ENCODE data around the gene B3GNT4.
"Not testable (repeated sequence)": the region's sequence is repeated elsewhere in the genome, so short reads cannot be mapped to it uniquely, and the experiment has no call there.

Gene B3GNT4

DNA sequence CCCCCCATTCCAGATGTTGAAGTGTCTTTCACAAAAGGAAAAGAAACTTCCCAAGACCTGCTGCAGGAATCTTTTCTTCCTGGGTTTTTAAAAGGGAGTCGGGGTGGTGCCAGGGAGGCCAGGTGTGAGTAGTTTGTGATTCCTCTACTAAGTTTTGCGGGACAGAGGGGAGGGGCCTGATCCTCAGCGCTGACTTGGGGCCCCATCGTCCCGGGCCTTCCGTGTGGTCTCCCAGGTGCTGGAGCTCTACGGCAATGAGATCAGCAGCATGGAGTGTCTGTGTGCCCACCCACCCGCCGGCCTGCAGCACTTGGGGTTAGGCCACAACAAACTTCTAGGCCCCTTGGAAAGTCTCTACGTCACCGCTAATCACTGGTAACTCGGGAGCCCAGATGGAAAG is 16.0 kb upstream of the B3GNT4 start:
- DNase-seq (ENCODE audit: low read depth, low spot score) = no peak

DNA sequence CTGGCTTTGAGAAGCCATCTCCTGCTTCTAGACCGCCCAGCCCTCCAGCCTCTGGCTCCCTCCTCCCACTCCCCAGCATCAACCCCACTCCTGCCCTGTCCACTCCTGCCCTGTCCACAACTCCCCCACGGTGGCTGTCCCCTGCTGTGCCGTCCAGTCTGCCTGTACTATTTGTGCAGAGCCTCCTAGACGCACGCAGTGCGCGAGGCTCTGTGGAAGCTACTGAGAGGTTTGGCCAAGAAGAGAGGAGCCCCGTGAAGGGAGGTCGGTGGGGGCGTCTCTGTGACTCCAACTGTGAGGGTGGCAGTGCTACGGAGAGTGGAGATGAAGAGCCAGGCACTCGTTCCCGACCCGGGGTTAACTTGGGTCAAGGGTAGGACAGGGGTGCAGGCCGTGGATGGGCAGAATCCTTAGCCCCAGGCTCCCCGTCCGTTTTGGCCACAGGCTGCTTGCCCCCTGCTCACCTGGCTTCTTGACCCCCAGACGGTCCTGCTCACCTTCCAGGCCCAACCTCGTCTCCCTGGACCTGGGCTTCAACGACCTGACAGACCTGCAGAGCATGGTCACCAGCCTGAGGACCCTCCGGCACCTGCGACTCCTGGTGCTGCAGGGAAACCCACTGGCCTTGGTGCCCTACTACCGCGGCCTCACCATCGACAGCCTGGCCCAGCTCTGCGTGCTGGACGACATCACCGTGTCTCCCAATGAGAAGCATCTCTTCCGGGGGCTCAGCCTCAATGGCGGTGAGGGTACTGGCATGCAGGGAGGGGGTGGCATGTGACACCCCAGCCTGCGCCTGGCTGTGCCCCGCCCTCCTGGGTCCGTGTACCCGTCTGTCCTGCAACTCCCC is 13.7 kb upstream of the B3GNT4 start:
- no peak for DNase-seq (ENCODE audit: low read depth, low spot score)

DNA sequence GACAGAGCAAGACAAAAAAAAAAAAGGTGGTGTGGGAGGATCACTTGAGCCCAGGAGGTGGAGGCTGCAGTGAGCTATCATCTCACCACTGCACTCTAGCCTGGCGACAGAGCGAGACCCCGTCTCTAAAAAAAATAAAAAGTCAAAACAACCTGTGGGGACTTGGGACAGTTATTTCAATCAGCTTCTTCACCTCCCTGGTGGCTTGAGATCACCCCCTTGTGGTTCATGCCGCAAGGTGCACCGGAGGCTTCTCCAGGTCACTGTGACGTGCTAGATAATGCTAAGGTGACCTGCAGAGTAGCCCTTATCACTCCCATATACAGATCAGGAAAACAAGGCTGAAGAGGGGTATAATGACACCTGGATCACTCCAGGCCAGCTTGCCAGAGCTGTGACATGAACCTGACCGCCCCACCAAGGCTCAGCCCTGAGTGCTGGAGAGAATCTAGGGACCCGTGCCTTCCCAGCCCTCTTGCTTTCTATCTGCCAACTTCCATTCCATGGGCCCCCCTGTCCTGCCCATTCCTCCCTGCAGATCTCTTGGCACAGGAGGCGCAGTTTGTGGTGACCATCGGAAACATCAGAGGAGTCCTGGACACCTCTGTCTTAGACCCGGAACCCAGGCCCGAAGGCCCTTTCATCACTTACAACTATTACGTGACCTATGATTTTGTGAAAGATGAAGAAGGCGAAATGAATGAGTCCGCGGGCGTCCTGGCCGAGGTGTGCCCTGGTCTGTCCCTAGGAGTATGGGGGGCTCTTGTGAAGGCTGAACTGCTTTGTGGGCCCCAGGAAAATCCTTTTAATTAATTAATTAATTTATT is 12.5 kb upstream of the B3GNT4 start:
- DNase-seq (ENCODE audit: low read depth, low spot score) = peak; percentile 70

DNA sequence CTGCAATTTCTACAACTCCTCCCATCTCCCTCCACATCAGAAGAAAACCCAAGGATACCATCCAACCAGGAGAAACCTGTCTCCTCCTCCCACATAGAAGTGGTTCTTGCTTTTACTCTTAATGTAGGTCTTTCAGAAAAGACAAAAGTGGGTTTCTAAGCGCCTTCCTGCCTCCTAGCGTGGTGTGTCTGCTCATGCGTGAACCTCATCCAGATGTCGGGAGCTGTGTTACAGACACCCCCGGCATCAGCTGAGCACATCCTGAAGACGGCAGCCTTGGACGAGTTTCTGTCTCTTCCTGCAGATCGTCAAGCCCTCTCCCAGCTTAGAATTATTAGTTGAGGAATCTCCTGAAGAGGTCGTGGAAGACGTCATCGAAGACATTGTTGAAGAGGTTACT is 11.1 kb upstream of the B3GNT4 start:
- DNase-seq (ENCODE audit: low read depth, low spot score) = no peak

DNA sequence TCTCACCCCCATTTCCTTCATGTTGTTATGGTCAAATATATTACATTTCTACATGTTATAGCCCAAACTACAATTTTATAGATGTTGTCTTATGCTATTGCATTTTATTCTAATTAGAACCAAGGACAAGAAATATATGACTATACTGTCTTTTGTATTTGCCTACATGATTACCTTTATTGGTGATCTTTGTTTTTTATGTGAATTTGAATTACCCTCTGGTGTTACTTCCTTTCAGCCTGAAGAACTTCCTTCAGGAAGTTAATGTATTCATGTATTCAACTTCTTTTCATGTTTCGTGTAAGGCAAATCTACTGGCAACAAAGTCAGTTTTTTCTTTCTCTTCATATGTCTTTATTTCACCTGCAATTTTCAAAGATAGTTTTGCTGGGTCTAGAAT is 8.7 kb upstream of the B3GNT4 start:
- no peak for DNase-seq (ENCODE audit: low read depth, low spot score)

DNA sequence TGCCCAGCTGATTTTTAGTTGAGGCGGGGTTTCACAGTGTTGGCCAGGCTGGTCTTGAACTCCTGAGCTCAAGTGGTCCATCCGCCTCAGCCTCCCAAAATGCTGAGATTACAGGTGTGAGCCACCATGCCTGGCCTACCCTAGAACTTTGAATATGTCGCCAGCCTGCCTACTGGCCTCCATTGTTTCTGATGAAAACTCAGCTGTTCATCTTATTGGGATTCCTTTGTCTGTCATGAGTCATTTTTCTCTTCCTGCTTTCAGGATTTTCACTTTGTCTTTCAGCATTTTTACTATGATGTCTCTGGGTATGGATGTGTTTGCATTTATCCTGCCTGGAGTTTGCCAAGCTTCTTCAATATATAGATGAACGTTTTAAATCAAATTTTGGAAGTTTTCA is 8.1 kb upstream of the B3GNT4 start:
- DNase-seq (ENCODE audit: low read depth, low spot score) = no peak

DNA sequence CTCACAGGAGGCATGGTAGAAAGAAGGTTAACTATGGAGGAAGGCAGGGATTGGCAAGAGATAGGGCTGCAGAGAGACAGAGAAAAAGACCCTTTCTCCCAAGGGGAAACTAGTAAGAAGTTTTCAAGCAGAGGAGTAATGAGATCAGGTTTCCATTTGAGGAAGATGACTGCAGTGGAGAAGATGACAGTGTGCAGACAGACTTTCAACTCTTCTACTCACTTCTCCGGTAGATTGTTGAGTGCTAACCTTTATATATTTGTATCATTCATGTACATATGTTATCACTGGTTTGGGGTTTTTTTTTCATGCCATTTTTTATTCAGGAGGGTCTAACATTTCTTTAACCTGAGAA is 5.9 kb upstream of the B3GNT4 start:
- no peak for DNase-seq (ENCODE audit: low read depth, low spot score)

DNA sequence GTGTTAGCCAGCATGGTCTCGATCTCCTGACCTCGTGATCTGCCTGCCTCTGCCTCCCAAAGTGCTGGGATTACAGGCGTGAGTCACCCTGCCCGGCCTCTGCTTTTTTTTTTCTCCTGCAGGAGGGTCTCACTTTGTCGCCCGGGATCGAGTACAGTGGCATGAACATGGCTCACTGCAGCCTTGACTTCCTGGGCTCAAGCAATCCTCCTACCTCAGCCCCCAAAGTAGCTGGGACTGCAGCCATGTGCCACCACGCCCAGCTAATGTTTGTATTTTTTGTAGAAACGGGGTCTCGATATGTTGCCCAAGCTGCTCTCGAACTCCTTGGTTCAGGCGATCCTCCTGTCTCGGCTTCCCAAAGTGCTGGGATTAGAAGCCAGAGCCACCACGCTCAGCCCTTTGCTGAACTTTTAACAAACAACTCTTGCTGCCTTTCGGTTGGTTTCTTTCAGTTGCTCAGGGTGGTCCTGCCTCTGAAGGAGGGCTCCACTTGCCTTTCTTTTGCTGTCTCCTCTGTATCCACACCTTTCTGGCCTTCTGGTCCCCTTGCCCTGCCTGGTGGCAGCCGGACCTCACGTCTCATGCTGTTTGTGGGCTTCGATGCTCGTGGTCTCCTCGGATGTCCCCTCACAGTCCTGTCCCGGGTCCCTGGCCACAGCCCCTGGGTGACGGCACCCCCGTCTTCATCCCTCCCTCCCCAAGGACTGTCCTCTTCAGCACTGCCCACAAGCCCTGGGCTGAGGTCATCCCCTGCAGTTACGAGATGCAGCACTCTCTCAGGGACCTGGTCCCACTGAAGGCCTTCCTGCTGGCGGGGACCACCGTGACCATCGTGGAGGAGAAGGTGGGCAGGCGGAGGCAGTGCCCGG is 3.8 kb upstream of the B3GNT4 start:
- no peak for DNase-seq (ENCODE audit: low read depth, low spot score)

DNA sequence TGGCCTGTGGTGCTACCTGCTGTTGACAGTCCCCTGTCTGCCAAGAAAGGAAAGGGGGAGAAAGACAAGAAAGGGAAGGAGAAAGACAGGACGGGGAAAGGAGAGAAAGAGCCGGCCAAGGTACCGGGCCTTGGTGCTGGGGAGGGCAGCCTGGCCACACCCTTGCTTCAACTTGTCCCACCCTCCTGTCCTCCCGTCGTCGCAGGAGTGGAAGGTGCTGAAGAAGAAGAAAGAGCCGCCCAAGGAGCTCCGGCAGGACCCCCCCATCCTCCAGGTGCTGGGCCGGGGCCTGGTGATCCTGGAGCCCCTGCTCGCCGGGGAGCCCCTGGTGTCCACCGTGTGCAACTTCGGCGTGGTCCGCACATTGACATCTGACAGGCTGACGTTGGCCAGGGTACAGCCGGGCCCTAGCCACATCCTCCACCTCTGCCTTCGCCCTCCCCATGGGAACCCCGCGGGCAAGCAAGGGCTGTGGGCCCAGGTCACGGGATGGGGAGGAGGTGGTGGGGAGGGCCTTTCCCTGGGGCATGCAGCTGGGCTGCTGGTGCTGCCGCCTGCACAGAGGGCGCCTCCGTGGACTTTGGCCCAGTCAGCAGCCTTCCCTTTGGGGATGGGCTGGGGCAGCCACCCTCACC is 2.9 kb upstream of the B3GNT4 start:
- no peak for DNase-seq (ENCODE audit: low read depth, low spot score)

DNA sequence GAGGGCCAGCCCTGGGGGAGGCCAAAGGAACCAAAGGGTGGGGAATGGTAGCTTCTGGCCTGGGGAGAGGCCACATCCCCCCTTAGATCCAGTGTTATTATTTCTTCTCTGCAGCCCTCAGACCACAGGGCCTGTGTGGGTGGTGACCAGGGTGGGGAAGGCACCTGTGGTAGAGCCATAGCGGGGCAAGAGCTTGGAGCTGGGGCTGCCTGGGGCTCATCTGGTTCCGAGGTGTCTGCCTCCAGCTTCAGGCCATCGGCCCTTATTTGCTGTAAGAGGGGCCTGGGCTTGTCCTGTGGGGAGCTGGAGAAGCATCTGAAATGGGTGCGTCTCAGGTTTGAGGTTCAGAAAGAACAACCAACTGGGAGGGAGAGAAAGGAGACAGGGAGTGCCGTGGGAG is 2.1 kb upstream of the B3GNT4 start:
- DNase-seq (ENCODE audit: low read depth, low spot score) = no peak

DNA sequence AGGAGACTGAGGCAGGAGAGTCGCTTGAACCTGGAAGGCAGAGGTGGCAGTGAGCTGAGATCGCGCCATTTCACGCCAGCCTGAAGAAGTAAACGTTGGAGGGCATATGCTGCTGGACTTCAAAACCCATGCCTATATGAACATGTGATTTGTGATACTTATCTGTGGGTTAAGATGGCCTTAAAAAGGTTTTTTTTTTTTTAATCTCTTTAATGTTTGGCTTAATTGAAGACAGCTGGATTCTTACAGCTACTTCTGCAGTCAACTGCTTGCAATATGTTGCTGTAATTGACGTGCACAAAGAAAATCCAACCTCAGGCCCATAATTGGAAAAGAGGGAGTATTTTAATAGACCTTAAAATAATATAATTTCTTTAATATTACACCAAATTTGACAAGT is 1.5 kb upstream of the B3GNT4 start:
- DNase-seq (ENCODE audit: low read depth, low spot score) = no peak

DNA sequence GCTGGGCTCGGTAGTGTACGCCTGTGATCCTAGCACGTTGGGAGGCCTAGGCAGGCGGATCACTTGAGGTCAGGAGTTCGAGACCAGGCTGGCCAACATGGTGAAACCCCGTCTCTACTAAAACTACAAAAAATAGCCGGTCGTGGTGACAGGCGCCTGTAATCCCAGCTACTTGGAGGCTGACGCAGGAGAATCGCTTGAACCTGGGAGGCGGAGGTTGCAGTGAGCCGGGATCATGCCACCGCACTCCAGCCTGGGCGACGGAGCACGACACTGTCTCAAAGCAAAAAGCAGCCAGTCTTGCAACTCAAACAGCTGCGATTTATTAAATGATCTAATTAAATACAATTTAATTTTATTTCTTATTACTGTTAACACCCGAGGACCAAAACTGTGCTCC is 698 bp upstream of the B3GNT4 start:
- not testable (repeated sequence) for DNase-seq (ENCODE audit: low read depth, low spot score)

DNA sequence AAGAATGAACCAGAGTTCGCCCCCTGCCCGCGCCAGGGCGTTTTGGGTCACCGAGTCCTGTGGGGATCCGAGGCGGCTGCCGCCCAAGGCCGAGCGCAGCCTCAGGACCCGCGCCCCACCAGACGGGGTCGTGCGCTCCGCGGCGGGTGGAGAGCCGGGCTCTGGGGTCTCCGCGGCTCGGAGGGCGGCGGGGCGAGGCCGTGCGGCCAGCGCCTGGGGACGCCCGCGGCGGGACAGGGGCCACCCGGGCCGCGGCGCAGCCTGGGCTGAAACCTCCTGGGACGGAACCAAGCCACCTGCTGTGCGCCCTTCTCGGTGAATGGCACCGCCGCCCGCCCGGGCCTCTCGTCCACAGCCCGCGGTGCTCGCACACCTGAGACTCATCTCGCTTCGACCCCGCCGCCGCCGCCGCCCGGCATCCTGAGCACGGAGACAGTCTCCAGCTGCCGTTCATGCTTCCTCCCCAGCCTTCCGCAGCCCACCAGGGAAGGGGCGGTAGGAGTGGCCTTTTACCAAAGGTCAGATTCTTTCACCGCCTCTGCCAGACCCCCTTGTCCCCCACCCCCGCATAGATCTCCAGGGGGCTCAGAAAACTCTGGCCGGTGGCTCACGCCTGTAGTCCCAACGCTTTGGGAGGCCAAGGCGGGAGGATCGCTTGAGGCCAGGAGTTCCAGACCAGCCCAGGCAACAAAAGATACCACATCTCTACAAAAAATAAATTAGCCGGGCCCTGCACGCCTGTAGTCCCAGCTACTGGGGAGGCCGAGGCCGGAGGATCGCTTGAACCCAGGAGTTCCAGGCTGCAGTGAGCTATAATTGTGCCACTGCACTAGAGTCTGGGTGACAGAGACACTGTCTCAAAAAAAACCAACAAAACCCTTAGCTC is 901 bp downstream of the B3GNT4 start:
- DNase-seq (ENCODE audit: low read depth, low spot score) = peak; percentile 15

DNA sequence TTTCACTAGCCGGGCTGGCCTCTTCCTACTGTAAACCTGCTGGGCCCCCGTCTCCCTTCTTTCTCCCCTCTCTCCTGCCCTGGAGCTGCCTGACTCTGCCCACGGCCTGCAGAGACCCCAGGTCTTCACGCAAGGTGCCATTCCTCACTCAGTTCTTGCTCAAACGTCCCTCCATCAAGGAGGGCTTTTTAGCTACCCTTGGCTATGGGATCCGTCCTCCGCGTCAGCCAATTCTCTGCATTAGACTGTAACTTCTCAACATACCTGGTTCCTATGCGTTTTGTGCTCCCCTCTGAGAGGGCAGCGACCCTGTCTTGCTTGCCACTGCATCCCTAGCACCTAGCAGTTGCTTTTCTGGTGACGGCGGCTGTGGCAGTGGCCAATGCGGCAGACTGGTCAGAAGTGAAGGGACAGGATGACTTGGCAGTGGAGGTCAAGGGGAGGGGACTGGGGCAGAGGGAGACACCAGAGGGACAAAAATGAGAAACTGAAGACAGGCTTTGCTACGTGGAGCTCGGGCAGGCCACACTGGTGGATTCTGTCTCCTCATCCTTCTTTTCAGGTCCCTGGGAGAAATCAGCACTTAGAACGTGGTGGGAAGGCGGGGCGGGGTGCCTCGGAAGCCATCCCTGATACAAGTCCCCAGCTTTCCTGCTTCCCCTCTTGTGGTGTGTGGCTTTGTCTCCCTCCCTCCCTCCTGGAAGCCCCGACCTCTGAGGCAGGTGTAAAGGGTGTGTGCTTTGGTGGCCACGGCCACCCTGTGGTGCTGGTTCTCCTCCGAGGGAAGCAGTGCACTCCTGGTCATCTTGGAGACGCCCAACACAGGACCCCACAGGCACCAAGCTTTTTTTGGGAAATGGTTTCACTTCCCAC is 1.8 kb downstream of the B3GNT4 start:
- no peak for DNase-seq (ENCODE audit: low read depth, low spot score)

DNA sequence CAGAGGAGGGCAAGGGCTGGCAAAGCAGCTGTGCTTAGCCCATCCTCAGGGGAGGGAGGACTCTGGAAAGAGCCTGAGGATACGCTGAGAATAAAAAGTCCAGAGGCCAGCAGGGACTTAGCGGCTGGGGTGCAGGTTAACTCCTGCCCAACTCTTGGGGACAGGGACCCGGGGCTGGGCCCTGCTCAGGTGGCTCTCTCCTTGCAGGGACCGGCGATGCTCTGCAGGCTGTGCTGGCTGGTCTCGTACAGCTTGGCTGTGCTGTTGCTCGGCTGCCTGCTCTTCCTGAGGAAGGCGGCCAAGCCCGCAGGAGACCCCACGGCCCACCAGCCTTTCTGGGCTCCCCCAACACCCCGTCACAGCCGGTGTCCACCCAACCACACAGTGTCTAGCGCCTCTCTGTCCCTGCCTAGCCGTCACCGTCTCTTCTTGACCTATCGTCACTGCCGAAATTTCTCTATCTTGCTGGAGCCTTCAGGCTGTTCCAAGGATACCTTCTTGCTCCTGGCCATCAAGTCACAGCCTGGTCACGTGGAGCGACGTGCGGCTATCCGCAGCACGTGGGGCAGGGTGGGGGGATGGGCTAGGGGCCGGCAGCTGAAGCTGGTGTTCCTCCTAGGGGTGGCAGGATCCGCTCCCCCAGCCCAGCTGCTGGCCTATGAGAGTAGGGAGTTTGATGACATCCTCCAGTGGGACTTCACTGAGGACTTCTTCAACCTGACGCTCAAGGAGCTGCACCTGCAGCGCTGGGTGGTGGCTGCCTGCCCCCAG is 2.8 kb downstream of the B3GNT4 start:
- DNase-seq (ENCODE audit: low read depth, low spot score) = no peak

DNA sequence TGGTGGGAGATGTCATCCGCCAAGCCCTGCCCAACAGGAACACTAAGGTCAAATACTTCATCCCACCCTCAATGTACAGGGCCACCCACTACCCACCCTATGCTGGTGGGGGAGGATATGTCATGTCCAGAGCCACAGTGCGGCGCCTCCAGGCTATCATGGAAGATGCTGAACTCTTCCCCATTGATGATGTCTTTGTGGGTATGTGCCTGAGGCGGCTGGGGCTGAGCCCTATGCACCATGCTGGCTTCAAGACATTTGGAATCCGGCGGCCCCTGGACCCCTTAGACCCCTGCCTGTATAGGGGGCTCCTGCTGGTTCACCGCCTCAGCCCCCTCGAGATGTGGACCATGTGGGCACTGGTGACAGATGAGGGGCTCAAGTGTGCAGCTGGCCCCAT is 3.5 kb downstream of the B3GNT4 start:
- DNase-seq (ENCODE audit: low read depth, low spot score) = no peak

DNA sequence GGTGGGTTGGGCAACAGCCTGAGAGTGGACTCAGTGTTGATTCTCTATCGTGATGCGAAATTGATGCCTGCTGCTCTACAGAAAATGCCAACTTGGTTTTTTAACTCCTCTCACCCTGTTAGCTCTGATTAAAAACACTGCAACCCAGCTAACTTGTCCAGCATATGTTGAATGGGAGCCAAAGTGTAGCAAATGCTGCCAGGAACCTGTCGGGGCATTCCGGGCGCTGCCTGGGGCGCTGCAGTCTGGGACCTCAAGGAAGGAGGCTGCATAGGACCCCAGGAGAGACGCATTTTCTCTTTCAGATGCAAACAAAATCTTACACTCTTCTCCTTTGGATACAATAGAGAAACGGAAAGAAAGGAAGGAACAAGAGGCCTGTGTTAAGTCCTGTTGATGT is 3.9 kb downstream of the B3GNT4 start:
- peak; percentile 27 for DNase-seq (ENCODE audit: low read depth, low spot score)

DNA sequence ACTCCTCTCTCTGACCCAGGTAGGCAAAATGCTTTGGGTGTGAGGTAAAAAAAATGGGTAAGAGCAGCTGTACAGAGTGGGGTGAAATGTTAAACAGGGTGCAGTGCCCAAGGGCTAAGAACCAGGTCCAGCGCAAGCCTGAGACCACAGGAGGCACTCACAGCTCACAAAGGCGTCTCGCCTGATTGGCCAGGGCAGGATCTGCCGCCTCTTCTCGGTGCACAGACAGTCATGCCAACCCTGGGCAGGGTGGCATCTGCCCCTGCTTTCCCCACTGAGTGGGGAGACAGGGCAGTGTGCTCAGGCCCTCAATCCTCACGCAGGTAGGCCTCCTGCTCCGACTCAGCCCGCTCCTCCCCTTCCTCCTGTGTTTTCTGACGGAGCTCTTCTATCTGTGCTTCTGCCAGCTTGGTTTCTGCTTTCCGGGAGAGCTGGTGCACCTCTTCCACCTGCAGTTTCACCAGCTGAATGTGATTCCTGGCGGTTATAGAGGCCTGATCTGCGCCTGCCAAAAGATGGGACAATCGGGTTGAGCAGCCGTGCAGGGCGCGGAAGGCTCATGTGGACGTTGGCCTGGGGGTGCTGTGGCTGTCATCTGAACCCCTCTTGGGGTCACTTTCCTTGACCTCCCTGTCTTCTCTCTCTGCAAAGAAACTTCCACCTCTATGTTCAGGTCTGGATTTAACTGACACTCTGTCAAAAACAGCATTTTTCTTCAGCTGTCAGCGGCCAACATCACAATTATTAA is 4.7 kb downstream of the B3GNT4 start:
- DNase-seq (ENCODE audit: low read depth, low spot score) = no peak

All from astrocyte of the hippocampus (primary cell).